IPS-15b (cell line): Measurements from ENCODE around the gene TCF15.

Experiments used
- H3K27me3 ChIP-seq: one replicate; pipeline ENCODE4 v1.6.1; 2013; ENCODE audit warnings: low read length; ENCODE audit not compliant: control insufficient read depth, insufficient read depth
- H3K36me3 ChIP-seq: one replicate; pipeline ENCODE4 v1.6.1; 2013; ENCODE audit warnings: low read length; ENCODE audit not compliant: control insufficient read depth, insufficient read depth
- H3K4me1 ChIP-seq: one replicate; pipeline ENCODE4 v1.6.1; 2013; ENCODE audit warnings: mild to moderate bottlenecking, low read length; ENCODE audit not compliant: control insufficient read depth, insufficient read depth
- H3K4me3 ChIP-seq: one replicate; pipeline ENCODE4 v1.5.1; 2013; ENCODE audit warnings: low read depth, low read length
- H3K9ac ChIP-seq: one replicate; pipeline ENCODE4 v1.6.1; 2013; ENCODE audit warnings: low read depth, mild to moderate bottlenecking, low read length
- H3K9me3 ChIP-seq: one replicate; pipeline ENCODE4 v1.6.1; 2013; ENCODE audit warnings: mild to moderate bottlenecking, low read length; ENCODE audit not compliant: control insufficient read depth, insufficient read depth

Gene TCF15

DNA sequence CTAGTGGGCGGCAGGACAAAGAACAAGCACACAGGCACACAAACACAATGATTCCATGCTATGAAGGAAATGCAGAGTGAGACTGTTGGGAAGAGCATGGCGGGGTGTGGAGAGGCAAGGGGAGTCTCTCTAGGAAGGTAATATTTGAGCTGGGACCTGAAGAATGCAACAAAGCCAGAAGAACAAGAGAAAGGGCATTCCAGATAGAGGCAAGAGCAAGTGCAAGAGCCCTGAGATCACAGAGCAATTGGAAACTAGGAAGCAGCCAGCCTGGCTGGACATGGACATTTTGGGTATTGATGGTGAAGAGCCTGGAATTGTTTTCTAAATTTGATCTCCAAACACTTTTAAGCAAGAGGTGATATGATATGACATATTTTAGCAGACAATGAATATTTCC lies 27.4 kb upstream of the TCF15 start:
- H3K9me3 ChIP-seq, result no peaks in the 10 kb centered on the region
- H3K4me1 ChIP-seq, result no peaks in the 10 kb centered on the region
- H3K36me3 ChIP-seq, result no peaks in the 10 kb centered on the region
- H3K4me3 ChIP-seq, result no peak overlapping the region
- H3K27me3 ChIP-seq, result no peaks in the 10 kb centered on the region
- H3K9ac ChIP-seq, result no peak overlapping the region

DNA sequence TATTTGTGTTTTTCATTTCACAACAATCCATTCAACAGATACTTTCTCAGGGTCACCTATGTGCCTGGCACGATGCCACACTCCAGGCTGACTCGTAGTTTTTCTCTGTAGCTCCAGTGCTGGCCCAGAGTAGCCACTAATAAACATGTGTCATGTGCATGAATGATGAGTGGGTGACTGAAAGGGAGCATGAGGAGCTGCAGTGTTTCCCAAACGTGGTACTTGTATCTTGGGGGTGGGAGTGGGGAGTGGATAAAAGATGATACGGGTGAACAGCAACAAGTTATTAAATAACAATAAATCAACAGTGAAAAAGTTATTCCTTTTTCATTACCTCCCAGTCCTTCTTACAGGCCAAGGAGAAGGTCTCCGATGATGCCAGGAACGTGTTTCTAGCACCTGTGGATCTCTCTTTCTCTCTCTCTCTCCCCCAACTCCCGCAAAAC lies 25.8 kb upstream of the TCF15 start:
- Histone ChIP-seq H3K9me3 (no peaks in the 10 kb centered on the region), H3K27me3 (no peaks in the 10 kb centered on the region), H3K9ac (no peak overlapping the region)

DNA sequence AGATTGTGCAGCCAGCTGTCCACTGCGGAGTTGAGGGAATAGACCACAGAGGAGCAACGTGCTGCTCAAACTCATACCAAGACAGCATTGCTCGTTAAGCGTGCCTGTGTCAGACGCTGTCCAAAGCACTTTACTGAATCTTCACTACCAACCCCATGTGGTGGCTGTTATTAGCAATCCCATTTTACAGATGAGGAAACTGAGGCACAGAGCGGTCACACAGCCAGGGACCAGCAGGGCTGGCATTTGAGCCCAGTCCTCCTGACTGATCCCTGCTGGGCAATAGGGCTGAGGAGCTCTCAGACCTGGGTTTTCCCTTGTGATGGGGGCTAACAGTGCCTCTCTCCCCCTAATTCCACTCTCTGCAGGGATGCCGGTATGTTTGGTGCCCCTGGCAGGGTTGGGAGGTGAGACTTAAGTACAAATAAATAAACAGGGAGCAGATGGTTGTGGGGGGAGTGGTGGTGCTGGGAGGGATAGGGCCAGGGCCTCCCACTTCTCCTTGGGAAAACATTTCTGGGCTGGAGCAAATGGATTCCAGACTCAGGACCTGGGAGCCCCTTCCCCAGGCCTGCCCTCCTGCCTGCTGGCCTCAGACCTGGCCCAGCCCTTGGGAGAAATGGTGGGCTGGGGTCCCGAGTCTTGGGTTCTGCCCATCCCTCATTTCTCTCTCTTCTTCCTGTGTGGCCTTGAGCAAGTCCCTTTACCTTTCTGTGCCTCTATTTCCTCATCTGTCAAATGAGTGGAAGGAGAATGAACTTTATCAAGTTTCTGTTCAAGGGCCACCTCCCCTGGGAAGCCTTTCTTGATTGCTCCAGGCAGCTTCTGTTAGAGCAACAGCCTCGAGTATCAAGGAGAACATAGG lies 25.2 kb upstream of the TCF15 start:
- Histone ChIP-seq H3K9ac (no peak overlapping the region), H3K4me1 (no peaks in the 10 kb centered on the region), H3K36me3 (no peaks in the 10 kb centered on the region), H3K9me3 (no peaks in the 10 kb centered on the region), H3K4me3 (no peak overlapping the region), H3K27me3 (no peaks in the 10 kb centered on the region)

More for the DNA sequence above, 25.8 kb upstream of the TCF15 start:
- Histone ChIP-seq H3K4me3 (no peak overlapping the region), H3K4me1 (no peaks in the 10 kb centered on the region), H3K36me3 (no peaks in the 10 kb centered on the region)

GRCh38 chr20:634148-634925 lies 24.2 kb upstream of the TCF15 start:
- no peaks in the 10 kb centered on the region for H3K36me3 ChIP-seq
- H3K27me3 ChIP-seq, result no peaks in the 10 kb centered on the region
- H3K9me3 ChIP-seq, result no peaks in the 10 kb centered on the region
- H3K9ac ChIP-seq, result no peak overlapping the region
- H3K4me1 ChIP-seq, result no peaks in the 10 kb centered on the region
- no peak overlapping the region for H3K4me3 ChIP-seq

DNA sequence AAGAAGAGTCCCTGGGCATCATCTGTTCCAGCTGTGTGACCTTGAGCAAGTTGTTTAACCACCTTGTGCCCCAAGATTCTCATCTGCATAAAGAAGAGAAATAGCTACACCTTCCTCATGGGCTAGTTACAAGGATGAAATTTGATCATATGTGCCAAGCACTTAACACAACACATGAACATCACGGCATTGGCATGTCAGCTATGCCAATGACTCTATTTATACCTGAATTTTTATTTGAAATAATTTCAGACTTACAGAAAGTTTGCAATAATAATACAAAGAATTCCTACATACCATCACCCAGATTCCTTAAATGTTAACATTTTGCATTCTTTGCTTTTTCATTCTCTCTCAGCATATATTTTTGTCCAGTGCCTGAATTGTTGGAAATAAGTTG lies 21.0 kb upstream of the TCF15 start:
- Histone ChIP-seq H3K27me3 (no peaks in the 10 kb centered on the region), H3K36me3 (no peaks in the 10 kb centered on the region), H3K4me3 (no peak overlapping the region), H3K4me1 (no peaks in the 10 kb centered on the region), H3K9ac (no peak overlapping the region), H3K9me3 (no peaks in the 10 kb centered on the region)

DNA sequence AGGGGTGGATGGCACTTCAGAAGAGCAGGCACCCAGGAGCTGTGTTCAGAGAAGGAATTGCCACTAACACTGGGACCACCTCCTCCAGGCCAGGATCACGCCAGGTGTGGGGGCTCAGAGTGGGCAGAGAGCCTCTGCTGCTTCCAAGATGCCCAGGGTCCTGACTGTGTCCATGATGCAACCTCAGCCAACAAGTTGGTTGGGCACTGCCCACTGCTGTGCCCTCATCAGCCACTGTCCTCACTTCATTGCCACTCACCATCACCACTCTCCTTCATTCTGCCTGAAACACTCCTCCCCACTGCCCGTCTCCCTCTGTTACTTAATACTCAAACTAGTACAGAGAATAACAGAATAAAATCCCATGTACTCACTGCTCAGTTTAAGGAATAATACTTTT lies 16.5 kb upstream of the TCF15 start:
- Histone ChIP-seq H3K4me1 (no peaks in the 10 kb centered on the region), H3K36me3 (no peaks in the 10 kb centered on the region), H3K9ac (no peak overlapping the region), H3K4me3 (no peak overlapping the region), H3K9me3 (no peaks in the 10 kb centered on the region), H3K27me3 (peaks cover 3% of the 10 kb centered on the region)

DNA sequence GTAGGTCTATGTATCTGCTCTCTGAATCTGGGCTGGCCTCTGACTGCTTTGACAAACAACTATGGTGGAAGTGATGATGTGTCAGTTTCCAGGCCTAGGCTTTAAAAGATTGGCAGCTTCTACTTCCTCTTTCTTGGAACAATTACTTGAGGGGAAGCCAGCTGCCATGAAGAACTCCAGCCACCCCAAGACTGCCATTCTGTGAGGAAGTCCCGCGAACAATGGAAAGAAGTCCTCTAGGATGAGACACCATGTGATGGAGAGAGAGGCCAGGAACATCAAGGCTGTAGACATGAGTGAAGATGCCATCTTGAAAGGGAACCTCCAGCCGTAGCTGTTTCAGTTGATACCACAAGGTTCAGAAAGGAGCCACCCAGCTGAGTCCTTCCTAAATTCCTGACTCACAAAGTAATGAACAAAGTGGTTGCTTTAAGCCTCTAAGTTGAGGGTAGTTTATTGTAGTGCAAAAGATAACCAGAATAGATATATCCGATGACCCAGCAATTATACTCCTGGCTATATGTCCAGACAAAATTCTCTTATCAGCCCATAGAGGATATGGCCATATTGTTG lies 15.3 kb upstream of the TCF15 start:
- H3K4me3 ChIP-seq, result no peak overlapping the region
- no peak overlapping the region for H3K9ac ChIP-seq
- H3K27me3 ChIP-seq, result peaks cover 3% of the 10 kb centered on the region
- H3K36me3 ChIP-seq, result no peaks in the 10 kb centered on the region
- H3K4me1 ChIP-seq, result peaks cover 7% of the 10 kb centered on the region
- H3K9me3 ChIP-seq, result no peaks in the 10 kb centered on the region

- Histone ChIP-seq H3K4me1 (peaks cover 7% of the 10 kb centered on the region), H3K27me3 (peaks cover 3% of the 10 kb centered on the region), H3K9me3 (no peaks in the 10 kb centered on the region), H3K36me3 (no peaks in the 10 kb centered on the region), H3K9ac (no peak overlapping the region), H3K4me3 (no peak overlapping the region)
Observed at GRCh38 chr20:623704-624103, 13.6 kb upstream of the TCF15 start.

DNA sequence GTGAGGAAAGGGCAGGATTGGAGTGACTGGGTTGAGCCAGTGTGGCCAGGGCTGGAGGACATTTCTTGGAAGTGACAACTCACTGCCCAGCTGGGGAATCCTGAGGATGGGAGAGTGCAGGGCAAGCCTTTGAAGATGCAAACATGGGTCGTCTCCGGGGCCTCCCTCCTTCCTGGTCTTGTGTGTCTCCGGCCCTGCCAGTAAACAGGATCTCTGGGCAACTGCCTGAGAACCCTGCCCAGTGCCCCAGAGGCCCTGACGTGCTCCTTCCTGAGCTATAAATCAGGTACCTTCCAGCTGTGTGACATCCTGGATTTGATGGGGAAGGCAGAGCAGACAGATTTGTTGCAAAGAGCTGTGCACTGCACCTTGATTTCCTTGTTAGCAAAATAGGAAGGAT lies 12.9 kb upstream of the TCF15 start:
- H3K4me1 ChIP-seq, result peaks cover 7% of the 10 kb centered on the region
- peaks cover 3% of the 10 kb centered on the region for H3K27me3 ChIP-seq
- no peaks in the 10 kb centered on the region for H3K36me3 ChIP-seq
- no peaks in the 10 kb centered on the region for H3K9me3 ChIP-seq
- no peak overlapping the region for H3K4me3 ChIP-seq
- no peak overlapping the region for H3K9ac ChIP-seq

- Histone ChIP-seq H3K36me3 (no peaks in the 10 kb centered on the region), H3K4me3 (no peak overlapping the region), H3K9me3 (no peaks in the 10 kb centered on the region), H3K4me1 (peaks cover 7% of the 10 kb centered on the region), H3K27me3 (peaks cover 3% of the 10 kb centered on the region), H3K9ac (no peak overlapping the region)
Observed at GRCh38 chr20:622161-622560, 12.1 kb upstream of the TCF15 start.

DNA sequence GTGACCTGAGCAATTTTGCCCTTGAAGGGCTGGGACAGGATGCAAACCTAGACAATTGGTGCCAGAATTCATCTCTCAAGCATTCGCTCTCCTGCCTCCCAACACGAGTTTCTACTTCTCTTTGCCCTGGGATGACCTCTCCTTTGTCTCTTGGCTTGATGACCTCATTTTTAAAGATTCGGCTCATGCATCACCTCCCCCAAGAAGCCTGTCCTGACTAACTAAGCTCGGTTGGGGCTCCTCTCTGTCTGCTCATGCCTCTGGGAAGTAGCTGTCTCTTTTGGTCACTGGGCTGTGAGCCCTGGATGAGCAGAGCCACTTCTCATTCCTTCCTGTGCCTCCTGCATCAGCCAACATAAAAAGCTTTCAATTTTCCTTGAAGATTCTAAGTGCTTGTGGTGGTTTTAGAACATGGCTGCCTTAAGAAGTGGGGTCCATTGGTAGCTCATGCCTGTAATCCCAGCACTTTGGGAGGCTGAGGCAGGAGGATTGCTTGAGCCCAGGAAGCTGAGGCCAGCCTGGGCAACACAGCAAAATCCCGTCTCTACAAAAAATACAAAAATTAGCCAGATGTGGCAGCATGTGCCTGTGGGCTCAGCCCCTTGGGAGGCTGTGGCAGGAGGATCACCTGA lies 11.1 kb upstream of the TCF15 start:
- H3K9ac ChIP-seq, result no peak overlapping the region
- H3K4me1 ChIP-seq, result peaks cover 7% of the 10 kb centered on the region
- no peaks in the 10 kb centered on the region for H3K36me3 ChIP-seq
- peaks cover 3% of the 10 kb centered on the region for H3K27me3 ChIP-seq
- no peak overlapping the region for H3K4me3 ChIP-seq
- no peaks in the 10 kb centered on the region for H3K9me3 ChIP-seq
